GM13976 (cell line): Measurements from ENCODE around the gene ADAMTS7.
"Not testable (repeated sequence)": the region's sequence is repeated elsewhere in the genome, so short reads cannot be mapped to it uniquely, and the experiment has no call there.

Experiments
- DNase-seq: peaks from one replicate; pipeline ENCODE4 v3.0.0; 2012; ENCODE audit warnings: low spot score
- in situ Hi-C: fragments of 300-500 bp; cut with MboI; formaldehyde crosslinking; loops from one replicate; pipeline ENCODE4 v1.12.0; 2022; ENCODE audit warnings: low sequenced_read_pairs, mixed read lengths, inconsistent platforms; ENCODE audit not compliant: unreplicated experiment
- TF ChIP-seq, protein P1 (sequence below): IDR thresholded peaks from 2 replicates; pipeline ENCODE4 v1.5.1; 2012; ENCODE audit warnings: borderline replicate concordance, mild to moderate bottlenecking; ENCODE audit not compliant: insufficient read depth; ENCODE audit errors: extremely low read depth, missing control alignments, control extremely low read depth

Gene ADAMTS7

DNA sequence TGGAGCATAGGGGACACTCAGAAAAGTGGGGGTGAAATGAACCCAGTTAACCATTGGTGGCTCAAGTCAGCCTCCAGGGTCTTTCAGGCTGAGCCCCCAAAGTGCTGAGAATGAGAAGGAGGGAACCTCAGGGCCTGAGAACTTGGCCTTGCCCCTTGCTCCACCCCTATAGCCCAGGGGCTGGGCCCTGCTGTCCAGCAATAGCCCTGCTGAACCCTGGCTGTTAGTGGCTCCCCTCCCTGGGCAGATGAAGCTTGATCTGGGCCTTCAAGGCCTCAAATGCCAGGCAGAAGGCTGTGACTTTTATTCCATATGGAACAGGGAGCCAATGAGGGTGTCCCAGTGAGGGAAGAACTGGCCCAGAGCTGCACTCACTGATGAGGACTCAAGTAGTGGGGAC is 16.2 kb downstream of the ADAMTS7 start:
- TF ChIP-seq, protein P1, sequence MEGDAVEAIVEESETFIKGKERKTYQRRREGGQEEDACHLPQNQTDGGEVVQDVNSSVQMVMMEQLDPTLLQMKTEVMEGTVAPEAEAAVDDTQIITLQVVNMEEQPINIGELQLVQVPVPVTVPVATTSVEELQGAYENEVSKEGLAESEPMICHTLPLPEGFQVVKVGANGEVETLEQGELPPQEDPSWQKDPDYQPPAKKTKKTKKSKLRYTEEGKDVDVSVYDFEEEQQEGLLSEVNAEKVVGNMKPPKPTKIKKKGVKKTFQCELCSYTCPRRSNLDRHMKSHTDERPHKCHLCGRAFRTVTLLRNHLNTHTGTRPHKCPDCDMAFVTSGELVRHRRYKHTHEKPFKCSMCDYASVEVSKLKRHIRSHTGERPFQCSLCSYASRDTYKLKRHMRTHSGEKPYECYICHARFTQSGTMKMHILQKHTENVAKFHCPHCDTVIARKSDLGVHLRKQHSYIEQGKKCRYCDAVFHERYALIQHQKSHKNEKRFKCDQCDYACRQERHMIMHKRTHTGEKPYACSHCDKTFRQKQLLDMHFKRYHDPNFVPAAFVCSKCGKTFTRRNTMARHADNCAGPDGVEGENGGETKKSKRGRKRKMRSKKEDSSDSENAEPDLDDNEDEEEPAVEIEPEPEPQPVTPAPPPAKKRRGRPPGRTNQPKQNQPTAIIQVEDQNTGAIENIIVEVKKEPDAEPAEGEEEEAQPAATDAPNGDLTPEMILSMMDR = no peak
- no peak for DNase-seq
- in situ Hi-C loops = no loop called here

DNA sequence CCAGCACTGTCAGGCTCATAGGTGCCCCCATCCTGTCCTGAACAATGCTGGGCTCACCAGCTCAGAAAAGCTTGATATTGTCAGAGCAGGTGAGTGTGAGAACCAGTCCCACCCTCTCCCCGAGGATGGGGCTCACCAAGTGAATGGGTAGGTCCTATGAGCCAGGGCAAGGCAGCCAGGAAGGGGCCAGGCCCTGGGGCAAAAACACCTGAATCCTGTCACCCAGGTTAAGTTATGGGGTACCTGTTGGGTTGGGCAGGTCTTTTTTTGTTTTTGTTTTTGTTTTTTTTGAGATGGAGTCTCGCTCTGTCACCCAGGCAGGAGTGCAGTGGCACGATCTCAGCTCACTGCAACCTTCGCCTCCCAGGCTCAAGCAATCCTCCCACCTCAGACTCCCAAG is 16.8 kb downstream of the ADAMTS7 start:
- in situ Hi-C loops, DNase-seq: not testable (repeated sequence)

DNA sequence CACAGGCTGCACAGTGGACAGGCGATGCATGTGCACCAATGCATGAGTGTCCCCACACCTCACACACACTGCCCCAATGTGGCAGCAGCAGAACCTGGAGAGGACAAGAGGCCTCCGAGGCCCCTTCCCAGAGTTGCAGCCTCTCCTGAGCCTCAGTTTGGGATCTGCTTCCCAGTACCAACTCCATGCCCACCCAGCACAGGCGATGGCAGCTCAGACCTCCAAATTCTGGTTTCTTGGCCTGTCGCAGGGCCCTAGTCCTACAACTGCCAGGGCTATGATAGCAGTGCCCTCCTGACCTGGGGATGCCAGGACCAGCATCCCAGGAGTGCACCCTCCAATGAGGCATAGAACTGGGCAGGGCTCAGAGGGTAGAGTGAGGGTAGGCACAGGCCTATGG is 19.9 kb downstream of the ADAMTS7 start:
- in situ Hi-C loops = no loop called here
- DNase-seq = no peak
- TF ChIP-seq, protein P1 = no peak

DNA sequence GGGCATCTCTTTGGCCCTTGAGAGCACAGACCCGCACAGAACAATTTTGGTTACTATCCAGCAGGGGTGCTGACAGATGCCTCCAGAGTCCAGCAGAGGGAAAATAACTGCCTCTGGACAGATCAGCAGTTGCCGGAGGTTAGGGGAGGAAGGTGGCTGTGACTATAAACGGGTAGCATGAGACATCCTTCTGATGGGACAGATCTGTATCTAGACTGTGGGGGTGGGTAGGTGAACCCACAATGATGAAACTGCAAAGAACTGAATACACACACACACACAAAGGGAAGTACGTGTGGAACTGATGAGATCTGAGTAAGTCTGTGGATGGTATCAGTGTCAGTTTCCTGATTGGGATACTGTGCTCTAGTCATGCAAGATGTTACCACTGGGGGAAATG is 21.2 kb downstream of the ADAMTS7 start:
- TF ChIP-seq, protein P1 = no peak
- no peak for DNase-seq
- in situ Hi-C loops = no loop called here

DNA sequence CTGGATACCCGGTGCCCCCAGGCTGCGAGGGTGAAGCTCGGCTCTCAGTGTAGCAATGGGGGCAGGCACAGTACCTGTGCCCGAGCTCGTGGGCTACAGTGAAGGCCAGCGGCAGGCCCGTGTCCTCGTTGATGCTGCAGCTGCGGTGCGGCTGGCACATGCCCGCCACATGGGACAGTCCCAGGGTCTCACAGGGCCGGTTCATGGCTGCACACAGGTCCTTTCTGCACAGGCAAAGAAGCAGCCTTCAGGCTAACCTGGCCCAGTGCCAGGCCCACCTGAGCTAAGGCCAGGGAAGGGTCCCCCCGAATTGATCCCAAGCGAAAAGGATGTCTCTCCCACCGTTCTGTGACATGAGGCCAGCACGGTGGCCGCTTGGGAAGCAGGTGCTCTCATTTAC is 21.6 kb downstream of the ADAMTS7 start:
- TF ChIP-seq, protein P1 = no peak
- in situ Hi-C loops = no loop called here
- no peak for DNase-seq

- TF ChIP-seq, protein P1 = no peak
- DNase-seq = no peak
- in situ Hi-C loops = no loop called here
Observed at GRCh38 chr15:78788016-78788660, 23.1 kb downstream of the ADAMTS7 start.

DNA sequence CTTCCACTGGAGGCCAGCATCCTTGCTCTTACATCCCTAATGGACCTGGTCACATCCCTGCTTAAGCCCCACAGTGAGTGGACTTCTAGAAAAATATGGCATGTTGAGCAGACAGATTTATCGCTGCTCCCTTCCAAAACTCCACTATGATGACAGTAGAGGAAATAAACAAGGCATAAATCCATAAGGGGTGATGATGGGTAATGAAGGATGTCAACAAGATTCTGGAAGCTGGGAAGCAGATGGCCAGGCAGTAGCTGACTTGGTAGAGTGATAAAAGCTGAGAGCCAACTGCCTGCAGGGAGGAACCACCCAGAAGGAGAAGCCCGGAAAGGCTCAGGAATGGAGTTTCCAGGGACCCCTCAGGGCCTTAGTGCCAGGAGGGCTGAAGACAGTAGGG is 28.9 kb downstream of the ADAMTS7 start:
- in situ Hi-C loops, DNase-seq: not testable (repeated sequence)

GRCh38 chr15:78781381-78781780 is 29.9 kb downstream of the ADAMTS7 start:
- DNase-seq, in situ Hi-C loops: not testable (repeated sequence)

DNA sequence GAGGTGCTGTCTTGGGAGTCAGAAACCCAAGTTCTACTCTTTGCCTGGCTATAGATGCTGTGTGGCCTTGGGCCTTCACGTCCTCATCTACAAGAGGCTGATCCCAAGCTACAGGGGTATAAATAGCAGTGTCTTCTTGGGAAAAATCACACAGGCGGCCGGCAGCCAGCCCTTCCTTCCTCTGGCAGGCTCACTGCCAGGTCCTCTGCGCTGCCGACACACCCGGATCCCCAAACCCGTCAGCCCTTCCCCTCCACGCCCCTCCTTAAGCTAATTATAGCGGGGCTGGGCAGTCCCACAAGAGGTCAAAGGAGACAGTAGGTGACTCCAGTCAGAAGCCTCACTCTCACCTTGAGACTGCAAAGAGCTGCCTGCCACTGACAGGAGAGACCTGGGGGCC is 31.3 kb downstream of the ADAMTS7 start:
- DNase-seq, in situ Hi-C loops: not testable (repeated sequence)

- in situ Hi-C loops, DNase-seq: not testable (repeated sequence)
Observed at GRCh38 chr15:78779176-78779785, 32.0 kb downstream of the ADAMTS7 start.
